Heart left ventricle (tissue), 13 donors: Measurements from ENCODE around the gene DNM3.

Experiments used
- CTCF ChIP-seq, 12 donors: fragments of 200-600 bp; sonication (generic) in 4 of 12; IDR thresholded peaks; one replicate each; pipeline versions ENCODE4 v1.5.0 to v1.8.0; 2018 to 2022; ENCODE audit warnings: antibody characterized with exemption in 12 of 12, mild to moderate bottlenecking in 5 of 12
- POLR2A ChIP-seq, 2 donors: fragments of 450-650 bp; IDR thresholded peaks; one replicate each; pipeline ENCODE4 v1.6.1; 2017; ENCODE audit warnings: antibody characterized with exemption in 2 of 2, mild to moderate bottlenecking in 2 of 2, moderate library complexity in 2 of 2
- donor health status: ischemic (EF 13 %, LVEDD 7.1; RV severe dilation, severe dysfunction).
- donor health status: DM: no; HTN: yes; CAD: no.
- donor health status: DM: no; HTN: no; CAD: no.
- donor health status: ischemic (EF 25% LVEDD 6.9; RV normal size, moderate dysfunction).
- donor health status: ischemic (EF 25% LVEDD 5.7; RV mildly dilated, moderate dysfunction).
- donor health status: ischemic (EF 35%, LVEDD 5.7; RV mildly dilated, moderate dysfunction).
- donor health status: nonischemic (EF 11% LVEDD 7.7; RV severe dilation, severe dysfunction).
- donor health status: DM: yes; HTN: yes; CAD: no.
- donor health status: PGD.
- donor health status: ischemic (EF 29% LVEDD 5.4; RV normal size, mild dysfunction).
- donor health status: nonischemic (EF 23%, LVEDD 6.1; RV moderate dilation, normal function).

GRCh38 chr1:172408958-172409357, 567.7 kb downstream of the DNM3 start:
- TF ChIP-seq CTCF (IDR thresholded peaks at IDR 0.05) (no peak), POLR2A (IDR thresholded peaks at IDR 0.05) (no peak)
